Central memory CD8-positive, alpha-beta T cell (primary cell): ENCODE data around the gene ADAMTS6.

Experiments
- ATAC-seq: fragments of 150-1000 bp; cut with Tn5 transposase; replicated peaks from 2 replicates; pipeline ENCODE4 v1.10.0; 2022; ENCODE audit warnings: mild to moderate bottlenecking, moderate FRiP score, moderate number of reproducible peaks; ENCODE audit not compliant: poor library complexity, severe bottlenecking; ENCODE audit errors: extremely low read depth
- DNase-seq, 2 donors: peaks; one replicate each; pipeline ENCODE4 v3.0.0; 2021; ENCODE audit warnings: low spot score in 2 of 2
- H3K27ac Mint-ChIP-seq: one replicate; pipeline ENCODE4 v1.8.0; 2022; ENCODE audit warnings: low read depth, mild to moderate bottlenecking, moderate library complexity, mixed read lengths
- H3K27me3 Mint-ChIP-seq: one replicate; pipeline ENCODE4 v1.8.0; 2022; ENCODE audit warnings: mixed read lengths
- H3K36me3 Mint-ChIP-seq: one replicate; pipeline ENCODE4 v1.8.0; 2022; ENCODE audit warnings: mild to moderate bottlenecking, moderate library complexity, mixed read lengths; ENCODE audit not compliant: insufficient read depth
- H3K4me1 Mint-ChIP-seq: one replicate; pipeline ENCODE4 v1.8.0; 2022; ENCODE audit warnings: mixed read lengths
- H3K4me3 Mint-ChIP-seq: one replicate; pipeline ENCODE4 v1.8.0; 2022; ENCODE audit warnings: mild to moderate bottlenecking, moderate library complexity, mixed read lengths
- H3K9me3 Mint-ChIP-seq: one replicate; pipeline ENCODE4 v1.8.0; 2022; ENCODE audit warnings: mixed read lengths

The ADAMTS6 gene

GRCh38 chr5:65163698-65164097 is 318.0 kb downstream of the ADAMTS6 start:
- no peaks in the 10 kb centered on the region for H3K36me3 Mint-ChIP-seq
- no peaks in the 10 kb centered on the region for H3K9me3 Mint-ChIP-seq
- H3K27me3 Mint-ChIP-seq: peaks cover 8% of the 10 kb centered on the region
- no peak for ATAC-seq
- no peak for DNase-seq
- H3K4me3 Mint-ChIP-seq: no peak overlapping the region
- H3K27ac Mint-ChIP-seq: no peak overlapping the region
- no peaks in the 10 kb centered on the region for H3K4me1 Mint-ChIP-seq

- Mint-ChIP-seq H3K4me1 (no peaks in the 10 kb centered on the region), H3K4me3 (no peak overlapping the region), H3K9me3 (no peaks in the 10 kb centered on the region), H3K27me3 (peaks cover 8% of the 10 kb centered on the region), H3K27ac (no peak overlapping the region), H3K36me3 (no peaks in the 10 kb centered on the region)
- DNase-seq (no peak), ATAC-seq (no peak)
Measured at GRCh38 chr5:65161655-65162054, 320.1 kb downstream of the ADAMTS6 start.

DNA sequence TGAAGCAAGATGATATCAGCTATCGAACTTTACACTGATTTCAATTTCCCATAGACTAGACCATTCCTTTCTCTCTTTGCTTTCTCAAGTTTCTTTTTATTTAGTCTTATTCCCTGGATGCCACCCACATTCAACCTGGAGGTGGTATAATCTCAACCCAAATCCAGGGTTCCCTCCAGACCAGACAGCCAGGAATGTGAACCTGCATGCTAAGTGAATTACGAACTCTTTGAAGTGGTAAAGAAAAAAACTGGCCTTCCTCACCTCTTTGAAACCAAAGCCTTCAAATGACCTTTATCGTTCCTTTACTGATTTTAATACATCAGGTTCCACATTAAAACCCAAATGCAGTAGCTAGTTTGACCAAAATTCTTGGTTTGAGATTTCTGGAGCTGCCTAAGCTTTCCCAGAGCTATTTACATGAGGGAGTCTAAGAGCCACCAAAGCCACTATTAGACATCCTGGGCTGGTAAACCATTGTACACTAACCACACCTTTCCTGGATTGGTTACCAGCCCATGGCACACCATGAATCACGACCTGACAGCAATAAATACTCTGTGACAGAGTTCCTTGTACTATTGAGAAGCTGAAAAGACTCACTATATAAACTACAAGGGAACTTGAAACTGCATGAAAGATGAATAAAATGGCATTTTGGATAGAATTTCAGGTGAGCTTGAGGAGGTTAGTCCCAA is 323.7 kb downstream of the ADAMTS6 start:
- DNase-seq: no peak
- Mint-ChIP-seq H3K27me3 (peaks cover 8% of the 10 kb centered on the region), H3K9me3 (no peaks in the 10 kb centered on the region), H3K4me3 (no peak overlapping the region), H3K27ac (no peak overlapping the region), H3K36me3 (no peaks in the 10 kb centered on the region), H3K4me1 (no peaks in the 10 kb centered on the region)
- no peak for ATAC-seq

GRCh38 chr5:65156933-65157332 is 324.8 kb downstream of the ADAMTS6 start:
- DNase-seq (no peak), ATAC-seq (no peak)
- H3K4me1 Mint-ChIP-seq: no peaks in the 10 kb centered on the region

DNA sequence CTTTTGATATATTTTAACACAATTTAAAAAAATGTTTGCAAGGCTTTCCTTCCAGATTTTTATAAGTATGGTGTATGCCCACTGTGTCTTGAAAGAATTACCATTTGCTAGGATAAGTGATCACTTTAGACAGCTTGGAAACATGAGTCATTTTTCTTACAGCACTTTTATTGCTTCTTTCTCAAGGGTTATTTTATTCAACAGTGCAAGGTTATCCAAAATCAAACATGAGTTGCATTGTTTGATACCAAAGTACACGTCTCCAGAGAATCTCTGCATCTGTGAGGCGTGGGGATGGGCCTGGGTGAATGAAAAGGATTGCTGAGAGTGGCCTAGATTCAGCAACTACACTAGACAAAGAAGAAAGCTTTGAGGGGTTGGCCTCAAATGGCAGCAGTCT is 329.6 kb downstream of the ADAMTS6 start:
- Mint-ChIP-seq H3K27ac (no peak overlapping the region), H3K4me3 (no peak overlapping the region), H3K27me3 (no peaks in the 10 kb centered on the region), H3K36me3 (no peaks in the 10 kb centered on the region), H3K9me3 (no peaks in the 10 kb centered on the region), H3K4me1 (no peaks in the 10 kb centered on the region)
- ATAC-seq: no peak
- no peak for DNase-seq

More at GRCh38 chr5:65156933-65157332, 324.8 kb downstream of the ADAMTS6 start:
- no peak overlapping the region for H3K27ac Mint-ChIP-seq
- H3K4me3 Mint-ChIP-seq: no peak overlapping the region
- no peaks in the 10 kb centered on the region for H3K36me3 Mint-ChIP-seq
- H3K27me3 Mint-ChIP-seq: peaks cover 8% of the 10 kb centered on the region
- no peaks in the 10 kb centered on the region for H3K9me3 Mint-ChIP-seq

GRCh38 chr5:65151614-65152013 is 330.1 kb downstream of the ADAMTS6 start:
- Mint-ChIP-seq H3K4me3 (no peak overlapping the region), H3K9me3 (no peaks in the 10 kb centered on the region), H3K27me3 (no peaks in the 10 kb centered on the region), H3K27ac (no peak overlapping the region), H3K36me3 (no peaks in the 10 kb centered on the region), H3K4me1 (no peaks in the 10 kb centered on the region)
- DNase-seq (no peak), ATAC-seq (no peak)

GRCh38 chr5:65150599-65151304 is 331.0 kb downstream of the ADAMTS6 start:
- Mint-ChIP-seq H3K36me3 (no peaks in the 10 kb centered on the region), H3K27ac (no peak overlapping the region)

GRCh38 chr5:65149827-65150226 is 331.9 kb downstream of the ADAMTS6 start:
- ATAC-seq (no peak), DNase-seq (no peak)
- Mint-ChIP-seq H3K27me3 (no peaks in the 10 kb centered on the region), H3K27ac (no peak overlapping the region), H3K4me1 (no peaks in the 10 kb centered on the region), H3K36me3 (no peaks in the 10 kb centered on the region), H3K9me3 (no peaks in the 10 kb centered on the region), H3K4me3 (no peak overlapping the region)

More at GRCh38 chr5:65150599-65151304, 331.0 kb downstream of the ADAMTS6 start:
- Mint-ChIP-seq H3K27me3 (no peaks in the 10 kb centered on the region), H3K4me3 (no peak overlapping the region), H3K4me1 (no peaks in the 10 kb centered on the region), H3K9me3 (no peaks in the 10 kb centered on the region)
- no peak for DNase-seq
- no peak for ATAC-seq

DNA sequence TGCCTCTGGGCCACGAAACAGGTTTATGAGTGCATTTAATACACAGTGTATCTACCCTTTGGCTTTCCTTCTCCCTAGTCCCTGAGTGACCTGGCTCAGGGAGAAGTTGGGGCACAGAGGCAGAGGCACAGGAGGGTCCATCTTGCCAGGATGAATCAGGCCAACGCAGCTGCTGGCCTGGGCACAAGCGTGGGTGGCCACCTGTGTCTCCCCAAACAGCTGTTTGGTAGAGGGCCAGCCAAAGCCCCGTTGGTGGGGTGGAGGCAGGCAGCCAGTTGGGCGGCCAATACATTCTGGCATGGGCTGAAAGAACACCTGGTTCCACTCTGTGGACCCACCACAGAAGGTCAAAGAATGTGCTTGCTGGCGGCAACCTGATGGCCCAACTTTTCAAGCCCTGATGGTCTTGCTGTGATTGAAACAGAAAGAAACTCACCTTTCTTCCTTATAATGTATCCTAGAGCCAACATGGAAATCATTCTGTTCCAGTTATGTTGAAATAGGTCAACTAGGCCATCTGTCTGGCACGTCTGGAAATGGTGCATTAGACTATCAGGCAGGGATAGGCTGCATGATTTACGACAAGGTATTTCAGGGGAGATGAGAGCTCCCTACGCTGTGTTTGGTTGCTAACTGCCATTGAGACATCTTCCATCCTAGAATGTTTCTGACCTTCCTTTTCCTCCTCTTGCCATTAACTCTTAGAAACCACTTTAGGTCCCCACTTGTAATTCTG is 337.4 kb downstream of the ADAMTS6 start:
- no peak overlapping the region for H3K4me3 Mint-ChIP-seq
- no peak for ATAC-seq
- no peaks in the 10 kb centered on the region for H3K4me1 Mint-ChIP-seq

GRCh38 chr5:65142511-65143011 is 339.2 kb downstream of the ADAMTS6 start:
- no peak for ATAC-seq
- H3K4me3 Mint-ChIP-seq: no peak overlapping the region
- no peak for DNase-seq
- H3K9me3 Mint-ChIP-seq: no peaks in the 10 kb centered on the region
- no peak overlapping the region for H3K27ac Mint-ChIP-seq
- no peaks in the 10 kb centered on the region for H3K27me3 Mint-ChIP-seq
- H3K4me1 Mint-ChIP-seq: no peaks in the 10 kb centered on the region
- H3K36me3 Mint-ChIP-seq: no peaks in the 10 kb centered on the region

More for the DNA sequence above, 337.4 kb downstream of the ADAMTS6 start:
- Mint-ChIP-seq H3K27me3 (no peaks in the 10 kb centered on the region), H3K27ac (no peak overlapping the region), H3K9me3 (no peaks in the 10 kb centered on the region), H3K36me3 (no peaks in the 10 kb centered on the region)
- DNase-seq: no peak

GRCh38 chr5:65142016-65142415 is 339.7 kb downstream of the ADAMTS6 start:
- no peak overlapping the region for H3K4me3 Mint-ChIP-seq
- H3K36me3 Mint-ChIP-seq: no peaks in the 10 kb centered on the region
- no peak for ATAC-seq
- H3K27me3 Mint-ChIP-seq: no peaks in the 10 kb centered on the region
- no peak overlapping the region for H3K27ac Mint-ChIP-seq
- no peaks in the 10 kb centered on the region for H3K4me1 Mint-ChIP-seq
- H3K9me3 Mint-ChIP-seq: no peaks in the 10 kb centered on the region
- no peak for DNase-seq

- Mint-ChIP-seq H3K36me3 (no peaks in the 10 kb centered on the region), H3K27ac (no peak overlapping the region), H3K9me3 (no peaks in the 10 kb centered on the region), H3K4me1 (no peaks in the 10 kb centered on the region), H3K4me3 (no peak overlapping the region), H3K27me3 (no peaks in the 10 kb centered on the region)
- no peak for DNase-seq
- no peak for ATAC-seq
Measured at GRCh38 chr5:65141493-65141892, 340.2 kb downstream of the ADAMTS6 start.
